Stimulated activated CD8-positive, alpha-beta memory T cell treated with anti-CD3 and anti-CD28 coated beads, Interleukin-4, amount 100 ng/mL, for 4 hours (primary cell): ENCODE measurements around the gene CDYL.
"Not testable (repeated sequence)": the region's sequence is repeated elsewhere in the genome, so short reads cannot be mapped to it uniquely, and the experiment has no call there.

Source experiments
- DNase-seq, 2 donors: peaks; one replicate each; pipeline ENCODE4 v3.0.0-alpha.2; 2020; ENCODE audit warnings: low read depth in 2 of 2, low spot score in 1 of 2

Gene CDYL

GRCh38 chr6:4803343-4803744, 27.1 kb downstream of the CDYL start:
- DNase-seq, result no peak

- no peak for DNase-seq
These were observed 27.9 kb downstream of the CDYL start for GRCh38 chr6:4804095-4804494.

- no peak for DNase-seq
These were observed 29.5 kb downstream of the CDYL start for GRCh38 chr6:4805553-4806336.

- no peak for DNase-seq
These were observed 30.1 kb downstream of the CDYL start for GRCh38 chr6:4806337-4806725.

- DNase-seq, result no peak
These were observed 30.6 kb downstream of the CDYL start for GRCh38 chr6:4806791-4807190.

GRCh38 chr6:4808396-4808795, 32.2 kb downstream of the CDYL start:
- no peak for DNase-seq

GRCh38 chr6:4809999-4810918, 34.1 kb downstream of the CDYL start:
- DNase-seq, result no peak

- no peak for DNase-seq
These were observed 35.9 kb downstream of the CDYL start for GRCh38 chr6:4812068-4812467.

- DNase-seq, result no peak
These were observed 36.9 kb downstream of the CDYL start for GRCh38 chr6:4813055-4813454.

GRCh38 chr6:4814212-4814611, 38.0 kb downstream of the CDYL start:
- DNase-seq, result no peak

- no peak for DNase-seq
These were observed 38.8 kb downstream of the CDYL start for GRCh38 chr6:4814987-4815386.

GRCh38 chr6:4815584-4815983, 39.4 kb downstream of the CDYL start:
- no peak for DNase-seq

GRCh38 chr6:4816904-4817303, 40.7 kb downstream of the CDYL start:
- DNase-seq, result no peak

- no peak for DNase-seq
These were observed 41.3 kb downstream of the CDYL start for GRCh38 chr6:4817551-4817950.

- no peak for DNase-seq
These were observed 42.2 kb downstream of the CDYL start for GRCh38 chr6:4818272-4818938.

GRCh38 chr6:4819706-4820283, 43.6 kb downstream of the CDYL start:
- no peak for DNase-seq

GRCh38 chr6:4820704-4821276, 44.6 kb downstream of the CDYL start:
- DNase-seq, result no peak

GRCh38 chr6:4822476-4822875, 46.3 kb downstream of the CDYL start:
- DNase-seq, result no peak

GRCh38 chr6:4828187-4828698, 52.0 kb downstream of the CDYL start:
- no peak for DNase-seq

- no peak for DNase-seq
These were observed 52.9 kb downstream of the CDYL start for GRCh38 chr6:4829089-4829488.

- DNase-seq, result not testable (repeated sequence)
These were observed 59.3 kb downstream of the CDYL start for GRCh38 chr6:4835540-4835939.
